ENCODE results near the gene RAB13. TPM values are rescaled to one million over a fixed set of nuclear protein-coding genes. Genes with fewer than 3 reads are reported as not detected.

Gene RAB13
- total and polyA plus RNA-seq, 2 of the 13 experiments (the other 11 are each of a cell fraction or from before 2014, with no cell fraction given), result 15.9 to 24.7 TPM

DNA sequence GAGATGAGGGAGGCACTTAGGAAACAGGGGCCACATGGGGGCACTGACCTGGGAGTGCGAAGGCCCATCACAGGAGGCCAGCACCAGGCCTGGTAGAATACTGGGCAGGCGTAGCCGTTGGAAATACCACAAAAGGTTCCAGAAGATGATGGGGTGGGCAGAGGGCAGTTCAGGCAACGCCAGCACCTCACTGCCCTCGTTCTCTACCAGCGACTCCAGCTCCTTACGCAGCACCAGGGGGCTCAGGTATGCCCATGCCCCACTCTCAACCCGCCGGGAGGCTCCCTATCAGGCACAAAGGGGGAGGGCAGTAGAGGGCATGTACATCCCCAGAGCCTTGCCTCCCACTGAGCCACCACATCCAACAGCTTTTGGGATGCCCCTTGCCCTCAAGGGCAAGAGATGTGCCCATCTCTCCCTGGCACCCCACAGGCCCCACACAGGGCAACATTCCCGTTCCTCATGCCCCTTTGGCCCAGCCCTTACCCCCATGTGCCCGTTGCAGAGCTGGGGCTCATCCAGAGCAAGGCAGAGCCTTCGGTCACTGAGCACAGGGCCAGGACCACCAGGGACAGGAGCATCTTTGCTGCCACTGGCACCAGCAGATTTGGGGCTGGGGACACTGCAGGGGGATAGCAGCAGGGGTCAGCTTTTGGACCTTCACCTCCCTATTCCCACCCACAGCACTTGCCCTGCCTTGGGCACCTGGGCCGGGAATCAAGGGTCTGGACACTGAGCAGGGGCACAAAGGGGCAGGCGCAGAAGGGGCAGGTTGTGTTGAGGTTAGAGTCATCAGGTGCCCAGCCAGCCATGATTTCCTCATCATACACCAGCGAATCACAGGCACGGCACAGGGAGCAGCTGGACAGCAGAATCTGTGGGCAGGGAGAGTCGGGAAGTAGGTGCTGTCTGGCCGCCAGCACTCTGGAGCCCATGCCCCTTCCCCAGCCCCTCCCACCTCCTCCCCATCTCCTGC lies 53.7 kb downstream of the RAB13 start:
- no peak overlapping the region for H3K27ac ChIP-seq (ENCODE audit: extremely low read length, insufficient read depth, low read length)
- H3K27me3 ChIP-seq (ENCODE audit: control insufficient read depth in 1 of 2, insufficient read depth in 2 of 2, low read length in 2 of 2), result no peaks in the 10 kb centered on the region
- 98% methylated on average over 12 of the region's 18 CpGs for WGBS (ENCODE audit: low lambda C conversion rate)
- no peak overlapping the region for H2AFZ ChIP-seq (ENCODE audit: low read length)
- no peaks in the 10 kb centered on the region for H3K9me3 ChIP-seq (ENCODE audit: low read length)
- no TSS peak for BruUV-seq (replicated peaks)
- no peaks in the 10 kb centered on the region for H4K20me1 ChIP-seq (ENCODE audit: insufficient read depth, low read length)
- H3K9ac ChIP-seq (ENCODE audit: insufficient read depth, low read depth, low read length), result no peak overlapping the region
- in situ Hi-C loops (cut with HindIII; ENCODE audit: extremely low pct_ligation_motif_present, low pct_unique_long_range_greater_than_20kb) (no loop called here), intact Hi-C loops (cut with micrococcal nuclease; ENCODE audit: unreplicated experiment) (no loop called here)
- ChIA-PET POLR2A (no interaction called here), CTCF (ENCODE audit: low intra/inter-chr PET ratio, low total read pairs) (no interaction called here)
- no peaks in the 10 kb centered on the region for H3K79me2 ChIP-seq (ENCODE audit: insufficient read depth, low read length)
- FAIRE-seq, result no peak
- TF ChIP-seq AGO2 (optimal IDR thresholded peaks at IDR 0.05; ENCODE audit: low read depth, low read length), result peak; percentile 63
- TF ChIP-seq ONECUT2 (CRISPR knock-in tag; IDR thresholded peaks at IDR 0.05), result no peak
- TF ChIP-seq EZH2 (conservative IDR thresholded peaks at IDR 0.05; ENCODE audit: low read depth, low read length), result no peak
- 0 out of 2 replicates have a peak, but pooled peaks have one; percentile 49 for TF ChIP-seq HNRNPL (IDR thresholded peaks at IDR 0.05; ENCODE audit: low read depth, low read length)
- TF ChIP-seq DMTF1 (CRISPR knock-in tag; IDR thresholded peaks at IDR 0.05), result no peak
- DNase-seq (ENCODE audit: low spot score), result no peak
- peaks cover 20 to 44% of the 10 kb centered on the region in 2 experiments for H3K36me3 ChIP-seq (replicated peaks in 1 of 2; ENCODE audit: control insufficient read depth in 1 of 2, insufficient read depth in 2 of 2, low read length in 2 of 2)
- H3K4me1 ChIP-seq (ENCODE audit: insufficient read depth, low read length), result no peaks in the 10 kb centered on the region
- ATAC-seq, result no peak
- H3K4me3 ChIP-seq (replicated peaks in 1 of 3; ENCODE audit: insufficient read depth in 1 of 3, low read depth in 2 of 3, low read length in 3 of 3), result no peak overlapping the region
- H3K4me2 ChIP-seq (ENCODE audit: low read depth, low read length), result no peak overlapping the region

Small RNA genes lying within 50 kb of the gene (microRNA-seq; reads per million reads assigned to microRNA genes)
- not detected for gene MIR6737

Small RNA genes lying within 50 kb of the gene (small RNA-seq; reads per million reads assigned to genes)
- gene MIR6737 (ENCODE audit: insufficient read depth in 2 of 3, insufficient read length in 3 of 3, low read depth in 2 of 3, low replicate concordance in 1 of 3), result 0 reads per million in 3 experiments

Other genes starting within 250 kb of the RAB13 start
- gene SLC27A3, start 210.9 kb downstream of the RAB13 start, total RNA-seq (2016; rRNA removed; fragmentation: Illumina TruSeq; extraction: Trizol), result 1.3 and 4.3 TPM in 2 replicates
- gene SLC27A3, start 210.9 kb downstream of the RAB13 start, polyA plus RNA-seq (2011; rRNA removed), result 5.2 and 10.3 TPM in 2 replicates
- gene GATAD2B, start 63.4 kb downstream of the RAB13 start, total RNA-seq (2016; rRNA removed; fragmentation: Illumina TruSeq; extraction: Trizol), result 3.2 and 5.3 TPM in 2 replicates
- 5.1 and 5.2 TPM in 2 replicates for gene GATAD2B, start 63.4 kb downstream of the RAB13 start, polyA plus RNA-seq (2011; rRNA removed)
- 8.7 and 15.1 TPM in 2 replicates for gene DENND4B, start 39.6 kb downstream of the RAB13 start, total RNA-seq (2016; rRNA removed; fragmentation: Illumina TruSeq; extraction: Trizol)
- 20.3 and 24.3 TPM in 2 replicates for gene DENND4B, start 39.6 kb downstream of the RAB13 start, polyA plus RNA-seq (2011; rRNA removed)
- gene CRTC2, start 27.7 kb downstream of the RAB13 start, total RNA-seq (2016; rRNA removed; fragmentation: Illumina TruSeq; extraction: Trizol), result 4.0 and 6.1 TPM in 2 replicates
- gene CRTC2, start 27.7 kb downstream of the RAB13 start, polyA plus RNA-seq (2011; rRNA removed), result 24.2 and 26.7 TPM in 2 replicates
- 47.5 and 78.4 TPM in 2 replicates for gene SLC39A1, start 22.8 kb downstream of the RAB13 start, total RNA-seq (2016; rRNA removed; fragmentation: Illumina TruSeq; extraction: Trizol)
- 71.2 and 80.5 TPM in 2 replicates for gene SLC39A1, start 22.8 kb downstream of the RAB13 start, polyA plus RNA-seq (2011; rRNA removed)
- gene CREB3L4, start 18.4 kb downstream of the RAB13 start, total RNA-seq (2016; rRNA removed; fragmentation: Illumina TruSeq; extraction: Trizol), result 7.8 and 9.9 TPM in 2 replicates
- 17.4 and 18.7 TPM in 2 replicates for gene CREB3L4, start 18.4 kb downstream of the RAB13 start, polyA plus RNA-seq (2011; rRNA removed)
- 66.8 and 99.2 TPM in 2 replicates for gene JTB, start 8.7 kb downstream of the RAB13 start, total RNA-seq (2016; rRNA removed; fragmentation: Illumina TruSeq; extraction: Trizol)
- gene JTB, start 8.7 kb downstream of the RAB13 start, polyA plus RNA-seq (2011; rRNA removed), result 90.3 and 96.7 TPM in 2 replicates
- gene RPS27, start 4.4 kb upstream of the RAB13 start, total RNA-seq (2016; rRNA removed; fragmentation: Illumina TruSeq; extraction: Trizol), result 3,737 and 4,047 TPM in 2 replicates
- 9,964 and 10,356 TPM in 2 replicates for gene RPS27, start 4.4 kb upstream of the RAB13 start, polyA plus RNA-seq (2011; rRNA removed)
- gene NUP210L, start 168.7 kb upstream of the RAB13 start, total RNA-seq (2016; rRNA removed; fragmentation: Illumina TruSeq; extraction: Trizol), result not detected in 2 replicates
- not detected in 2 replicates for gene NUP210L, start 168.7 kb upstream of the RAB13 start, polyA plus RNA-seq (2011; rRNA removed)
- 307 and 481 TPM in 2 replicates for gene TPM3, start 205.8 kb upstream of the RAB13 start, total RNA-seq (2016; rRNA removed; fragmentation: Illumina TruSeq; extraction: Trizol)
- 131 and 160 TPM in 2 replicates for gene TPM3, start 205.8 kb upstream of the RAB13 start, polyA plus RNA-seq (2011; rRNA removed)
- gene CFAP141, start 220.0 kb upstream of the RAB13 start, total RNA-seq (2016; rRNA removed; fragmentation: Illumina TruSeq; extraction: Trizol), result not detected in 2 replicates
- gene CFAP141, start 220.0 kb upstream of the RAB13 start, polyA plus RNA-seq (2011; rRNA removed), result not detected in 2 replicates
- gene UBAP2L, start 234.6 kb upstream of the RAB13 start, total RNA-seq (2016; rRNA removed; fragmentation: Illumina TruSeq; extraction: Trizol), result 74.2 and 75.9 TPM in 2 replicates
- 140 and 159 TPM in 2 replicates for gene UBAP2L, start 234.6 kb upstream of the RAB13 start, polyA plus RNA-seq (2011; rRNA removed)